Fibroblast of mammary gland (primary cell): ENCODE measurements around the gene PACRGL.
"Not testable (repeated sequence)": the region's sequence is repeated elsewhere in the genome, so short reads cannot be mapped to it uniquely, and the experiment has no call there.

Experiments used
- DNase-seq: peaks from one replicate; pipeline ENCODE4 v3.0.0-alpha.2; 2010; ENCODE audit warnings: low read depth
- H3K4me3 ChIP-seq: 2 replicates; pipeline ENCODE4 v1.5.1; 2011; ENCODE audit warnings: low read depth, mild to moderate bottlenecking, low read length, moderate library complexity; ENCODE audit not compliant: control insufficient read depth
- TF ChIP-seq, protein P1 (sequence below): conservative IDR thresholded peaks from 2 replicates; pipeline ENCODE4 v1.5.1; 2011; ENCODE audit warnings: low read depth, low read length, inconsistent platforms; ENCODE audit not compliant: control insufficient read depth, insufficient read depth

The PACRGL gene

DNA sequence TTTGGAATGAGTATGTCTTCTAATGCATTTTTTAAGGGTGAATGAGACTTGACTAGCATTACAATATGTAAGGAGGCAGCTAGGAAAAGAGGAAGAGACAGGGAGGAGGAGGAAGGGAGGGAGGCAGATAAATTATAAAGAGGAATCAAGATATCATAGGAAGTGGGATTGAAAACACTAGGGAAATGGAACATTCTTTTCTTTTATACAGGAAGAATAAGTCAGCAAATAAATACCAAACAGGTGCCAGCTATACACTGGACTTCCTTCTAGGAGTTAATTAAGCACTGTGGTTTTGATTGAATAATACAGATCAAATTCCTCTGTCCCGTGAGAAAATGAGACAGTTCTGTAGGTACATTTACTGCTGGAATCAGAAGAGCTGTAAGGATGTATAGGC, 78.6 kb downstream of the PACRGL start:
- H3K4me3 ChIP-seq = no peak overlapping the region
- TF ChIP-seq, protein P1, sequence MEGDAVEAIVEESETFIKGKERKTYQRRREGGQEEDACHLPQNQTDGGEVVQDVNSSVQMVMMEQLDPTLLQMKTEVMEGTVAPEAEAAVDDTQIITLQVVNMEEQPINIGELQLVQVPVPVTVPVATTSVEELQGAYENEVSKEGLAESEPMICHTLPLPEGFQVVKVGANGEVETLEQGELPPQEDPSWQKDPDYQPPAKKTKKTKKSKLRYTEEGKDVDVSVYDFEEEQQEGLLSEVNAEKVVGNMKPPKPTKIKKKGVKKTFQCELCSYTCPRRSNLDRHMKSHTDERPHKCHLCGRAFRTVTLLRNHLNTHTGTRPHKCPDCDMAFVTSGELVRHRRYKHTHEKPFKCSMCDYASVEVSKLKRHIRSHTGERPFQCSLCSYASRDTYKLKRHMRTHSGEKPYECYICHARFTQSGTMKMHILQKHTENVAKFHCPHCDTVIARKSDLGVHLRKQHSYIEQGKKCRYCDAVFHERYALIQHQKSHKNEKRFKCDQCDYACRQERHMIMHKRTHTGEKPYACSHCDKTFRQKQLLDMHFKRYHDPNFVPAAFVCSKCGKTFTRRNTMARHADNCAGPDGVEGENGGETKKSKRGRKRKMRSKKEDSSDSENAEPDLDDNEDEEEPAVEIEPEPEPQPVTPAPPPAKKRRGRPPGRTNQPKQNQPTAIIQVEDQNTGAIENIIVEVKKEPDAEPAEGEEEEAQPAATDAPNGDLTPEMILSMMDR = no peak
- no peak for DNase-seq

DNA sequence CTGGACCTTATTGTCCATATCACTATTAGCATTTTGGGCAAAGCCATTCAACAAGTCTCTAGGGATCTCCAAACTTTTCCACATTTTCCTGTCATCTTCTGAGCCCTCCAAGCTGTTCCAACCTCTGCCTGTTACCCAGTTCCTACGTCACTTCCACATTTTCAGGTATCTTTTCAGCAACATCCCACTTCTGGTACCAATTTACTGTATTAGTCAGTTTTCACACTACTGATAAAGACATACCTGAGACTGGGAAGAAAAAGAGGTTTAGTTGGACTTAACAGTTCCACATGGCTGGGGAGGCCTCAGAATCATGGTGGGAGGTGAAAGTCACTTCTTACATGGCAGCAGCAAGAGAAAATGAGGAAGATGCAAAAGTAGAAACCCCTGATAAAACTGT, 82.9 kb downstream of the PACRGL start:
- not testable (repeated sequence) for DNase-seq, H3K4me3 ChIP-seq

GRCh38 chr4:20787940-20788665, 87.8 kb downstream of the PACRGL start:
- H3K4me3 ChIP-seq = no peak overlapping the region
- DNase-seq = no peak
- TF ChIP-seq, protein P1 = no peak
